ENCODE results near the gene TAF5. TPM values are rescaled to one million over a fixed set of nuclear protein-coding genes. Genes with fewer than 3 reads are reported as not detected.

The TAF5 gene
- 1 to 10 TPM; 3.2 to 4.5 (median 3.8) TPM for total RNA-seq
- 1 to 10 TPM; 2.9 to 5.2 (median 4.2) TPM for polyA plus RNA-seq
- long read RNA-seq, donor 1, transcript TAF5-201 (11 exons, 3,268 nt), result major isoform, 7 of 8 reads
- long read RNA-seq, donor 1, partial matches to known transcripts, result 1 of 8 reads
- long read RNA-seq, donor 1, other reads (novel, unspliced or antisense), result 0 of 8 reads
- long read RNA-seq, donor 2, transcript TAF5-201 (11 exons, 3,268 nt), result major isoform, 10 of 17 reads
- long read RNA-seq, donor 2, partial matches to known transcripts, result 4 of 17 reads
- long read RNA-seq, donor 2, other reads (novel, unspliced or antisense), result 3 of 17 reads

DNA sequence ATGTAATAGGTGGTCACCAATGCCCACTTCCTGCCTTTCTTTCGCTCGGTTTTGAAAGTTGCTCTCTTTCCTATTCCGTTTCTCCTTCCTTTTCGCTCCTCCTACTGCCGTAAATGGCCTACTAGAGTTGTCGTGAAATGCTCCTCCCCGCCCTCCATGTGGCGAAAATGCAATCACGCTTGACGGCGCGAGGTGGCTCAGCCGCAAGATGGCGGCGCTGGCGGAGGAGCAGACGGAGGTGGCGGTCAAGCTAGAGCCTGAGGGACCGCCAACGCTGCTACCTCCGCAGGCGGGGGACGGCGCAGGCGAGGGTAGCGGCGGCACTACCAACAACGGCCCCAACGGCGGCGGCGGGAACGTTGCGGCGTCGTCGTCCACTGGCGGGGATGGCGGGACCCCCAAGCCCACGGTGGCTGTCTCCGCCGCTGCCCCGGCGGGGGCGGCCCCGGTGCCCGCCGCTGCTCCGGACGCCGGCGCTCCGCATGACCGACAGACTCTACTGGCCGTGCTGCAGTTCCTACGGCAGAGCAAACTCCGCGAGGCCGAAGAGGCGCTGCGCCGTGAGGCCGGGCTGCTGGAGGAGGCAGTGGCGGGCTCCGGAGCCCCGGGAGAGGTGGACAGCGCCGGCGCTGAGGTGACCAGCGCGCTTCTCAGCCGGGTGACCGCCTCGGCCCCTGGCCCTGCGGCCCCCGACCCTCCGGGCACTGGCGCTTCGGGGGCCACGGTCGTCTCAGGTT, at the start of gene TAF5:
TAF5 (plus strand) TSS at position 195 of the 737 bp plus-strand sequence; CDS start at position 209, 14 bp downstream.
- no peaks in the 10 kb centered on the region for H3K36me3 ChIP-seq (ENCODE audit: insufficient read depth in 1 of 2, low read depth in 1 of 2)
- peak; percentile 88 to 93 (median 90) for ATAC-seq
- 0 to 1% (median 0%) methylated on average over 34 to 81 of the region's 81 CpGs for WGBS, 3 donors
- H3K9me3 ChIP-seq, result no peaks in the 10 kb centered on the region
- peak within 1 kb of the TSS; percentile 95 for H3K4me3 ChIP-seq
- peak within 1 kb of the TSS; percentile 88 for H3K27ac ChIP-seq
- intact Hi-C loops (cut with DNase I), result no loop called here
- H3K4me1 ChIP-seq, result peaks cover 8% of the 10 kb centered on the region
- TF ChIP-seq, protein P1, sequence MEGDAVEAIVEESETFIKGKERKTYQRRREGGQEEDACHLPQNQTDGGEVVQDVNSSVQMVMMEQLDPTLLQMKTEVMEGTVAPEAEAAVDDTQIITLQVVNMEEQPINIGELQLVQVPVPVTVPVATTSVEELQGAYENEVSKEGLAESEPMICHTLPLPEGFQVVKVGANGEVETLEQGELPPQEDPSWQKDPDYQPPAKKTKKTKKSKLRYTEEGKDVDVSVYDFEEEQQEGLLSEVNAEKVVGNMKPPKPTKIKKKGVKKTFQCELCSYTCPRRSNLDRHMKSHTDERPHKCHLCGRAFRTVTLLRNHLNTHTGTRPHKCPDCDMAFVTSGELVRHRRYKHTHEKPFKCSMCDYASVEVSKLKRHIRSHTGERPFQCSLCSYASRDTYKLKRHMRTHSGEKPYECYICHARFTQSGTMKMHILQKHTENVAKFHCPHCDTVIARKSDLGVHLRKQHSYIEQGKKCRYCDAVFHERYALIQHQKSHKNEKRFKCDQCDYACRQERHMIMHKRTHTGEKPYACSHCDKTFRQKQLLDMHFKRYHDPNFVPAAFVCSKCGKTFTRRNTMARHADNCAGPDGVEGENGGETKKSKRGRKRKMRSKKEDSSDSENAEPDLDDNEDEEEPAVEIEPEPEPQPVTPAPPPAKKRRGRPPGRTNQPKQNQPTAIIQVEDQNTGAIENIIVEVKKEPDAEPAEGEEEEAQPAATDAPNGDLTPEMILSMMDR (IDR thresholded peaks at IDR 0.05), result no peak
- peak; percentile 88 to 94 for DNase-seq
- H3K27me3 ChIP-seq (ENCODE audit: insufficient read depth in 3 of 3, low read length in 2 of 3), result no peaks in the 10 kb centered on the region

DNA sequence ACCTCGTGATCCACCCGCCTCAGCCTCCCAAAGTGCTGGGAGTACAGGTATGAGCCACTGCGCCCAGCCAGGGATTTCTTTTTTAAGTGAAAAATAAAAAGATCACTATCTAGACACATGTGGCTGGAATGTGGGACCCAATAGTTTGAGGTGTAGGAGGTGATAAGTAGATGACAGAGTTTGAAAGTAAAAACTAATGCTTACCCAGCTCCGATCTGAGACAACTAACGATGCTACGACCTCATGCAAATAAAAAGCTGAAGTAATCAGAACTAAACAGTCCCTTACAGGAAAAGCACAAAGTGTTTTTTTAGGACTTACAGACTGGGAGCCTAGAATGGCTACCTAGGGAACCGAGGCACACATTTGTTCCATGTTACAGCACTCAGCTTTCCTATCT, 39.9 kb upstream of the TAF5 start:
- peaks cover 5 to 88% of the 10 kb centered on the region in 2 donors for H3K36me3 ChIP-seq (ENCODE audit: insufficient read depth in 1 of 2, low read depth in 1 of 2)
- ATAC-seq (no peak), DNase-seq (no peak)
- no peak overlapping the region for H3K27ac ChIP-seq
- TF ChIP-seq, protein P1 (IDR thresholded peaks at IDR 0.05), result no peak
- intact Hi-C loops (cut with DNase I), result loop anchor here in 1 of 2 donors (10.0 kb wide), 1 partner anchor 233 kb away; no protein-coding TSS in a partner anchor
- H3K4me3 ChIP-seq, result no peak overlapping the region
- no peaks in the 10 kb centered on the region for H3K4me1 ChIP-seq
- WGBS, 3 donors, result 84 to 96% (median 95%) methylated on average over 7 of the region's 7 CpGs
- H3K9me3 ChIP-seq, result no peaks in the 10 kb centered on the region
- no peaks in the 10 kb centered on the region for H3K27me3 ChIP-seq (ENCODE audit: insufficient read depth in 3 of 3, low read length in 2 of 3)

DNA sequence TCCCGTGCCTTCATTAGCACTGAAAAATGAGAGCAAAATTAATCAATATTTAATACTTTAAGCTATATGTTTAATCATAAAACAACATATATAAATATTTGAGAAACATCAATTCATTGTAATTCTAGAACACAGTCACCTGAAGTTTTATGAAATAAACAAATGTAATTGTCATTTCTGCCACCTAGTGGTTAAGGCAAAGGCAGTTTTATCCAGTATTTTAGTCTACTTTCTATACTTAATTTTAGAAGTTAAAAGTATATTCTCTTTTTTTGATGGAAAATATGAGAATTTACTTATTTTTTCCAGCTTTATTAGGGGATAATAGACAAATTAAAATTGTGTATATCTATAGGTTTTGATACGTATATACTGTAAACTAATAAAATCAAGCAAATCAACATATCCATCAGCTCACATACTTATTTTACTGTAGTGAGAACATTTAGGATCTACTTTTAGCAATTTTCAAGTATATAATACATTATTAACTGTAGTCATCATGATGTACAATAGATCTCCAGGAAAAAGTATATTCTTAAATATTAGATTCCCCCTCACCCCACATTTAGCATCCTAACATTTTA, 33.7 kb upstream of the TAF5 start:
- WGBS, 3 donors, result 90 to 98% (median 97%) methylated on average over 2 of the region's 2 CpGs

DNA sequence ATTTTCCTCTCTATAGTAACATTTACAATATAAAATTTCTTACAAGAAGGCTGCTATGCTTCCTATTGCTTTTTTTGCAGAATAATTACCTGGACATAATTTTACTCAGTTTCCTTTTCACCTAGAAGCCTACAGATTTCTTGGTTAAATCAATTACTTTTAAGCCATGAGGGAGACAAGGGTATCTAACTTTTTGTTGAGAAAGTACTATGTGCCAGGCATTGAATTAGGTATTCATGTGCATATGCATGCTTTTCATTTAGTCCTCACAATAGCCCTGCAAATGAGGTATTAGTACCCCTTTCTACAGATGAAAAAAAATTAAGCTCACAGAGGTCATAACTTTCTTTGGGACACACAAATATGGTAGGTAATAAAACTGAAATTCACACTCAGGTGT, 33.2 kb upstream of the TAF5 start:
- ATAC-seq, result no peak
- no peak overlapping the region for H3K27ac ChIP-seq
- no peak for DNase-seq
- TF ChIP-seq, protein P1 (IDR thresholded peaks at IDR 0.05), result no peak
- intact Hi-C loops (cut with DNase I), result loop anchor here in 1 of 2 donors (5.0 kb wide), 1 partner anchor 417 kb away; the partner anchor contains the start of gene CNNM2
- H3K4me1 ChIP-seq, result no peaks in the 10 kb centered on the region
- no peaks in the 10 kb centered on the region for H3K27me3 ChIP-seq (ENCODE audit: insufficient read depth in 3 of 3, low read length in 2 of 3)
- H3K9me3 ChIP-seq, result no peaks in the 10 kb centered on the region
- no peak overlapping the region for H3K4me3 ChIP-seq
- peaks cover 2 to 82% of the 10 kb centered on the region in 2 donors for H3K36me3 ChIP-seq (ENCODE audit: insufficient read depth in 1 of 2, low read depth in 1 of 2)

More for the DNA sequence above, 33.7 kb upstream of the TAF5 start:
- Histone ChIP-seq H3K27ac (no peak overlapping the region), H3K27me3 (ENCODE audit: insufficient read depth in 3 of 3, low read length in 2 of 3) (no peaks in the 10 kb centered on the region), H3K9me3 (no peaks in the 10 kb centered on the region), H3K4me3 (no peak overlapping the region), H3K4me1 (no peaks in the 10 kb centered on the region), H3K36me3 (ENCODE audit: insufficient read depth in 1 of 2, low read depth in 1 of 2) (peaks cover 2 to 80% of the 10 kb centered on the region in 2 donors)
- TF ChIP-seq, protein P1 (IDR thresholded peaks at IDR 0.05), result peak; percentile 67
- ATAC-seq (no peak), DNase-seq (no peak)
- intact Hi-C loops (cut with DNase I), result loop anchor here (2.0 to 5.0 kb wide), 2 partner anchors 417 kb away; partner anchors contain the start of gene CNNM2 (in 1 of the 2)
